ENCODE measurements around the gene VENTX.

DNA sequence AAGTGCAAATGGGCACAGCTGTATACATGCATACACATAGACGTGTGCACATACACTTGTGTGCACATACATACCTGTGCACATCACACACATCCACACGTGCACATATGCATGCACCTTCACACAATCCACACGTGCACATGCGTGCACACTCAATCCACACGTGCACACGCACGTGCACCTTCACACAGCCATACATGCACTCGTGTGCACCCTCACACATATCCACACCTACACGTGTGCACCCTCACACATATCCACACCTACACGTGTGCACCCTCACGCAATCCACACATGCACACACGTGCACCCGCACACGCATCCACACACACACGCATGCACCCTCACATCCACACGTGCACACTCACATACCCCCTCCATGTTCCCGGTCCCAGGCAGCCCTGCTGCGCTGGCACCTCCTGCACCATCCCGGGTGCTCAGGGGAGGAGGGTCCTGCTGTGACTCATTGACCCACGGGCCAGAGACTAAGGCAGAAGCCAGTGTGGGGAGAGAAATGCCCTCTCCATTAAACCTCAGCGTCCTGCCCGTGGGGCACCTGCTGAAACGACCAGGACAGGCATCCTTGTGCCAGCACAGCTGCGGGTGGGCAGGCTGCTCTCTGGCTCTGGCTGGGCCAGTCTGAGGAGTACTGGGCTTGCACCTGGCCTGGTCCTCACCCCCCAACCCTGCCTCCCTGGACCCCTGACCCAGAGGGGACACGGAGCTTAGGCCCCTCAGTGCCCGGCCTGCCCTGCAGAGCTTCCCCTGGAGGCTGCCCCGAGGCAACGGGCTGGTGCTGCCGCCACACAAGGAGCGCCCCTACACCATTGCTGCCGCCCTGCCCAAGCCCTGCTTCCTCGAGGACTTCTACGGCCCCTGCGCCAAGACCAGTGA, 25.4 kb upstream of the VENTX start:
- TF ChIP-seq, protein P1, sequence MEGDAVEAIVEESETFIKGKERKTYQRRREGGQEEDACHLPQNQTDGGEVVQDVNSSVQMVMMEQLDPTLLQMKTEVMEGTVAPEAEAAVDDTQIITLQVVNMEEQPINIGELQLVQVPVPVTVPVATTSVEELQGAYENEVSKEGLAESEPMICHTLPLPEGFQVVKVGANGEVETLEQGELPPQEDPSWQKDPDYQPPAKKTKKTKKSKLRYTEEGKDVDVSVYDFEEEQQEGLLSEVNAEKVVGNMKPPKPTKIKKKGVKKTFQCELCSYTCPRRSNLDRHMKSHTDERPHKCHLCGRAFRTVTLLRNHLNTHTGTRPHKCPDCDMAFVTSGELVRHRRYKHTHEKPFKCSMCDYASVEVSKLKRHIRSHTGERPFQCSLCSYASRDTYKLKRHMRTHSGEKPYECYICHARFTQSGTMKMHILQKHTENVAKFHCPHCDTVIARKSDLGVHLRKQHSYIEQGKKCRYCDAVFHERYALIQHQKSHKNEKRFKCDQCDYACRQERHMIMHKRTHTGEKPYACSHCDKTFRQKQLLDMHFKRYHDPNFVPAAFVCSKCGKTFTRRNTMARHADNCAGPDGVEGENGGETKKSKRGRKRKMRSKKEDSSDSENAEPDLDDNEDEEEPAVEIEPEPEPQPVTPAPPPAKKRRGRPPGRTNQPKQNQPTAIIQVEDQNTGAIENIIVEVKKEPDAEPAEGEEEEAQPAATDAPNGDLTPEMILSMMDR (optimal IDR thresholded peaks at IDR 0.05 in 1 of 3, IDR thresholded peaks at IDR 0.05 in 1 of 3, conservative IDR thresholded peaks at IDR 0.05 in 1 of 3; ENCODE audit: extremely low read depth in 1 of 3, insufficient read depth in 2 of 3, low read length in 3 of 3) = no peak
- no peak for TF ChIP-seq EZH2 (IDR thresholded peaks at IDR 0.05; ENCODE audit: low read length)
